HPDE6-E6E7 (cell line): ENCODE measurements around the gene GINS3.
A peak's percentile ranks its signal among the peaks of the same experiment; 100 is the strongest.

Source experiments
- DNase-seq: peaks from one replicate; pipeline ENCODE4 v3.0.0; 2011; ENCODE audit warnings: missing footprints; ENCODE audit errors: extremely low spot score

Gene GINS3

GRCh38 chr16:58425756-58426494 lies 33.7 kb downstream of the GINS3 start:
- no peak for DNase-seq

- DNase-seq, result no peak
These were observed 34.7 kb downstream of the GINS3 start for GRCh38 chr16:58426966-58427365.

GRCh38 chr16:58428621-58429542 lies 36.6 kb downstream of the GINS3 start:
- no peak for DNase-seq

- DNase-seq, result no peak
These were observed 38.4 kb downstream of the GINS3 start for GRCh38 chr16:58430718-58431117.

- no peak for DNase-seq
These were observed 41.3 kb downstream of the GINS3 start for GRCh38 chr16:58433569-58433951.

- no peak for DNase-seq
These were observed 43.5 kb downstream of the GINS3 start for GRCh38 chr16:58435779-58436178.

GRCh38 chr16:58440131-58440530 lies 47.9 kb downstream of the GINS3 start:
- no peak for DNase-seq

- no peak for DNase-seq
These were observed 50.3 kb downstream of the GINS3 start for GRCh38 chr16:58442547-58442946.

- no peak for DNase-seq
These were observed 51.5 kb downstream of the GINS3 start for GRCh38 chr16:58443783-58444182.

- DNase-seq, result no peak
These were observed 52.0 kb downstream of the GINS3 start for GRCh38 chr16:58444265-58444664.

- no peak for DNase-seq
These were observed 56.6 kb downstream of the GINS3 start for GRCh38 chr16:58448890-58449289.

- no peak for DNase-seq
These were observed 57.0 kb downstream of the GINS3 start for GRCh38 chr16:58449306-58449705.

- DNase-seq, result no peak
These were observed 57.5 kb downstream of the GINS3 start for GRCh38 chr16:58449768-58450167.

- DNase-seq, result no peak
These were observed 58.3 kb downstream of the GINS3 start for GRCh38 chr16:58450590-58450989.

GRCh38 chr16:58451265-58451689 lies 59.0 kb downstream of the GINS3 start:
- no peak for DNase-seq

- peak; percentile 23 for DNase-seq
These were observed 59.7 kb downstream of the GINS3 start for GRCh38 chr16:58451945-58452401.

GRCh38 chr16:58452640-58453039 lies 60.4 kb downstream of the GINS3 start:
- no peak for DNase-seq

- no peak for DNase-seq
These were observed 61.9 kb downstream of the GINS3 start for GRCh38 chr16:58454178-58454577.

- DNase-seq, result no peak
These were observed 62.6 kb downstream of the GINS3 start for GRCh38 chr16:58454856-58455255.
